ENCODE measurements around the gene OPCML. TPM values are rescaled to one million over a fixed set of nuclear protein-coding genes. Genes with fewer than 3 reads are reported as not detected.

OPCML gene
- total RNA-seq, 4 donors from 2014 or later: 0.33 TPM; not detected in 3

- no peaks in the 10 kb centered on the region for H3K27me3 ChIP-seq
- WGBS, 2 donors: 92 to 97% methylated on average over 3 of the region's 3 CpGs
- no peaks in the 10 kb centered on the region for H3K36me3 ChIP-seq
- H3K4me3 ChIP-seq (replicated peaks in 1 of 3): no peak overlapping the region
- H3K4me1 ChIP-seq: no peaks in the 10 kb centered on the region
- TF ChIP-seq, protein P1, sequence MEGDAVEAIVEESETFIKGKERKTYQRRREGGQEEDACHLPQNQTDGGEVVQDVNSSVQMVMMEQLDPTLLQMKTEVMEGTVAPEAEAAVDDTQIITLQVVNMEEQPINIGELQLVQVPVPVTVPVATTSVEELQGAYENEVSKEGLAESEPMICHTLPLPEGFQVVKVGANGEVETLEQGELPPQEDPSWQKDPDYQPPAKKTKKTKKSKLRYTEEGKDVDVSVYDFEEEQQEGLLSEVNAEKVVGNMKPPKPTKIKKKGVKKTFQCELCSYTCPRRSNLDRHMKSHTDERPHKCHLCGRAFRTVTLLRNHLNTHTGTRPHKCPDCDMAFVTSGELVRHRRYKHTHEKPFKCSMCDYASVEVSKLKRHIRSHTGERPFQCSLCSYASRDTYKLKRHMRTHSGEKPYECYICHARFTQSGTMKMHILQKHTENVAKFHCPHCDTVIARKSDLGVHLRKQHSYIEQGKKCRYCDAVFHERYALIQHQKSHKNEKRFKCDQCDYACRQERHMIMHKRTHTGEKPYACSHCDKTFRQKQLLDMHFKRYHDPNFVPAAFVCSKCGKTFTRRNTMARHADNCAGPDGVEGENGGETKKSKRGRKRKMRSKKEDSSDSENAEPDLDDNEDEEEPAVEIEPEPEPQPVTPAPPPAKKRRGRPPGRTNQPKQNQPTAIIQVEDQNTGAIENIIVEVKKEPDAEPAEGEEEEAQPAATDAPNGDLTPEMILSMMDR (IDR thresholded peaks at IDR 0.05): no peak
- TF ChIP-seq POLR2A (IDR thresholded peaks at IDR 0.05): no peak
- no peak for DNase-seq
- intact Hi-C loops (cut with DNase I): no loop called here
- no peaks in the 10 kb centered on the region for H3K9me3 ChIP-seq
- no peak overlapping the region for H3K27ac ChIP-seq
These were observed 682.0 kb downstream of the OPCML start for GRCh38 chr11:132850266-132850665.

DNA sequence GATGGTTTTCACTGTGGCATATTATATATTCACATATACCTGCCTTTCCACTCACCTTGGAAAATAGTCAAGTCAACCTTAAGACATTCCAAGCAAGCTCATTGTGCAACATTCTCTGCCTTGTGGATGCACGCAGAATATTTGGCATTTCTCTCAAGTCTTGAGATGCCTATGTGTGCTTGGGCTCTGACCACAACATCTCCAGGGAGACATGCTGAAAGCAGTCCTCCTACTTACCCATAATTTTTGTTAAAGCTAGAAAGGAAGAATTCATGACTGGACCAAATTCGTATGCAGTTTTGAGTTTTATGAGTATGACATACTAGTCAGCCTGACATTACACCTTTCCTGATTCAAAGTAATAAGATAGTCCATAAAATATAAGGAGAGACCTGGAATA lies 684.0 kb downstream of the OPCML start:
- no peaks in the 10 kb centered on the region for H3K4me1 ChIP-seq
- H3K27me3 ChIP-seq: no peaks in the 10 kb centered on the region
- intact Hi-C loops (cut with DNase I): no loop called here
- no peak overlapping the region for H3K4me3 ChIP-seq (replicated peaks in 1 of 3)
- H3K9me3 ChIP-seq: no peaks in the 10 kb centered on the region
- no peak for TF ChIP-seq POLR2A (IDR thresholded peaks at IDR 0.05)
- TF ChIP-seq, protein P1 (IDR thresholded peaks at IDR 0.05): no peak
- DNase-seq: no peak
- H3K27ac ChIP-seq: no peak overlapping the region
- no peaks in the 10 kb centered on the region for H3K36me3 ChIP-seq
- 53 to 67% methylated on average over 2 of the region's 2 CpGs for WGBS, 2 donors

- intact Hi-C loops (cut with DNase I): no loop called here
- H3K9me3 ChIP-seq: no peaks in the 10 kb centered on the region
- H3K4me1 ChIP-seq: no peaks in the 10 kb centered on the region
These were observed 686.2 kb downstream of the OPCML start for GRCh38 chr11:132846075-132846474.

GRCh38 chr11:132844956-132845696 lies 687.2 kb downstream of the OPCML start:
- WGBS, 2 donors: 71 to 72% methylated on average over 5 of the region's 5 CpGs
- H3K4me3 ChIP-seq (replicated peaks in 1 of 3): no peak overlapping the region
- no peaks in the 10 kb centered on the region for H3K27me3 ChIP-seq
- H3K36me3 ChIP-seq: no peaks in the 10 kb centered on the region
- H3K4me1 ChIP-seq: no peaks in the 10 kb centered on the region
- DNase-seq: no peak
- intact Hi-C loops (cut with DNase I): no loop called here
- TF ChIP-seq POLR2A (IDR thresholded peaks at IDR 0.05): no peak
- TF ChIP-seq, protein P1 (IDR thresholded peaks at IDR 0.05): no peak
- H3K27ac ChIP-seq: no peak overlapping the region
- no peaks in the 10 kb centered on the region for H3K9me3 ChIP-seq

More at GRCh38 chr11:132846075-132846474, 686.2 kb downstream of the OPCML start:
- DNase-seq: no peak
- no peak for TF ChIP-seq POLR2A (IDR thresholded peaks at IDR 0.05)
- TF ChIP-seq, protein P1 (IDR thresholded peaks at IDR 0.05): no peak
- H3K27ac ChIP-seq: no peak overlapping the region
- H3K4me3 ChIP-seq (replicated peaks in 1 of 3): no peak overlapping the region
- H3K36me3 ChIP-seq: no peaks in the 10 kb centered on the region
- WGBS, 2 donors: 76 to 82% methylated on average over 4 of the region's 4 CpGs
- H3K27me3 ChIP-seq: no peaks in the 10 kb centered on the region

DNA sequence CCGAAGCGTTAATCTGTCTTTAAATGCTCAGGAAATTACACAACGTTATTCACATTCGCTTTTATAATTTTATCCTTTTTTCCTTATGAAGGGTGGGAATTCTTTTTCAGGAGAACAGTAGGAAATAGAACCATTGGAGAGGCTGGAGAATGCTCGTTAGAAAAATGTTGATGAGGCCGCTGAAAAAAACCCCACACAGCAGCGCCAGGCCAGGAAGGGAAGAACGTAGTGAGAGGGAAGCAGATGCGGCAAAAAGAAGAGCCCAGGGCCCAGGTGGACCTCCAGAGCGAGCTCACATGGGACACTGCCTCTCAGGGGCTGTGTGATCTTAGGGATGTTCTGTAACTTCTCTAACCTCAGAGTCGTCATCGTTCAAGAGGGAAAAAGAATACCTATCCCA lies 691.6 kb downstream of the OPCML start:
- H3K4me3 ChIP-seq (replicated peaks in 1 of 3): no peak overlapping the region
- no peak for TF ChIP-seq POLR2A (IDR thresholded peaks at IDR 0.05)
- TF ChIP-seq, protein P1 (IDR thresholded peaks at IDR 0.05): no peak
- H3K27me3 ChIP-seq: no peaks in the 10 kb centered on the region
- H3K36me3 ChIP-seq: no peaks in the 10 kb centered on the region
- no peak for DNase-seq
- 82 to 84% methylated on average over 12 of the region's 12 CpGs for WGBS, 2 donors
- H3K4me1 ChIP-seq: no peaks in the 10 kb centered on the region
- no peaks in the 10 kb centered on the region for H3K9me3 ChIP-seq
- H3K27ac ChIP-seq: no peak overlapping the region
- intact Hi-C loops (cut with DNase I): no loop called here
